Central memory CD8-positive, alpha-beta T cell (primary cell): ENCODE measurements around the gene MKKS.
A peak's percentile ranks its signal among the peaks of the same experiment; 100 is the strongest.

Experiments used
- ATAC-seq: fragments of 150-1000 bp; cut with Tn5 transposase; replicated peaks from 2 replicates; pipeline ENCODE4 v1.10.0; 2022; ENCODE audit warnings: mild to moderate bottlenecking, moderate FRiP score, moderate number of reproducible peaks; ENCODE audit not compliant: poor library complexity, severe bottlenecking; ENCODE audit errors: extremely low read depth
- DNase-seq, 2 donors: peaks; one replicate each; pipeline ENCODE4 v3.0.0; 2021; ENCODE audit warnings: low spot score in 2 of 2
- H3K27ac Mint-ChIP-seq: one replicate; pipeline ENCODE4 v1.8.0; 2022; ENCODE audit warnings: low read depth, mild to moderate bottlenecking, moderate library complexity, mixed read lengths
- H3K27me3 Mint-ChIP-seq: one replicate; pipeline ENCODE4 v1.8.0; 2022; ENCODE audit warnings: mixed read lengths
- H3K36me3 Mint-ChIP-seq: one replicate; pipeline ENCODE4 v1.8.0; 2022; ENCODE audit warnings: mild to moderate bottlenecking, moderate library complexity, mixed read lengths; ENCODE audit not compliant: insufficient read depth
- H3K4me1 Mint-ChIP-seq: one replicate; pipeline ENCODE4 v1.8.0; 2022; ENCODE audit warnings: mixed read lengths
- H3K4me3 Mint-ChIP-seq: one replicate; pipeline ENCODE4 v1.8.0; 2022; ENCODE audit warnings: mild to moderate bottlenecking, moderate library complexity, mixed read lengths
- H3K9me3 Mint-ChIP-seq: one replicate; pipeline ENCODE4 v1.8.0; 2022; ENCODE audit warnings: mixed read lengths

The MKKS gene

GRCh38 chr20:10433623-10434466 is at the start of gene MKKS:
TSS of gene MKKS (minus strand) at chr20:10434222. CDS start at chr20:10413514, 20,708 bp downstream.
- Mint-ChIP-seq H3K4me1 (peaks cover 43% of the 10 kb centered on the region), H3K27ac (peak within 1 kb of the TSS; percentile 96), H3K36me3 (peaks cover 17% of the 10 kb centered on the region), H3K9me3 (no peaks in the 10 kb centered on the region), H3K4me3 (peak within 1 kb of the TSS; percentile 86), H3K27me3 (no peaks in the 10 kb centered on the region)
- peak; percentile 73 to 76 for DNase-seq
- peak; percentile 72 for ATAC-seq

GRCh38 chr20:10483691-10484090 is 49.7 kb upstream of the MKKS start:
- Mint-ChIP-seq H3K9me3 (no peaks in the 10 kb centered on the region), H3K27me3 (no peaks in the 10 kb centered on the region), H3K36me3 (no peaks in the 10 kb centered on the region), H3K4me1 (peaks cover 2% of the 10 kb centered on the region), H3K27ac (no peak overlapping the region), H3K4me3 (no peak overlapping the region)
- DNase-seq (no peak), ATAC-seq (no peak)

GRCh38 chr20:10481676-10482075 is 47.7 kb upstream of the MKKS start:
- ATAC-seq, result no peak
- H3K27ac Mint-ChIP-seq, result no peak overlapping the region
- H3K9me3 Mint-ChIP-seq, result no peaks in the 10 kb centered on the region
- no peaks in the 10 kb centered on the region for H3K27me3 Mint-ChIP-seq
- H3K36me3 Mint-ChIP-seq, result no peaks in the 10 kb centered on the region
- no peak for DNase-seq
- H3K4me3 Mint-ChIP-seq, result no peak overlapping the region
- H3K4me1 Mint-ChIP-seq, result peaks cover 5% of the 10 kb centered on the region

GRCh38 chr20:10478930-10479329 is 44.9 kb upstream of the MKKS start:
- no peak for ATAC-seq
- Mint-ChIP-seq H3K4me1 (peaks cover 25% of the 10 kb centered on the region), H3K9me3 (no peaks in the 10 kb centered on the region), H3K4me3 (no peak overlapping the region), H3K36me3 (no peaks in the 10 kb centered on the region), H3K27ac (no peak overlapping the region), H3K27me3 (no peaks in the 10 kb centered on the region)
- DNase-seq, result no peak

GRCh38 chr20:10478205-10478604 is 44.2 kb upstream of the MKKS start:
- Mint-ChIP-seq H3K36me3 (no peaks in the 10 kb centered on the region), H3K9me3 (no peaks in the 10 kb centered on the region), H3K4me1 (peaks cover 25% of the 10 kb centered on the region), H3K27me3 (no peaks in the 10 kb centered on the region), H3K4me3 (no peak overlapping the region), H3K27ac (no peak overlapping the region)
- ATAC-seq (no peak), DNase-seq (no peak)

GRCh38 chr20:10476319-10476724 is 42.3 kb upstream of the MKKS start:
- ATAC-seq, result peak; percentile 36
- Mint-ChIP-seq H3K9me3 (no peaks in the 10 kb centered on the region), H3K27ac (no peak overlapping the region), H3K4me3 (no peak overlapping the region), H3K27me3 (no peaks in the 10 kb centered on the region), H3K36me3 (no peaks in the 10 kb centered on the region), H3K4me1 (peaks cover 25% of the 10 kb centered on the region)
- no peak for DNase-seq

- DNase-seq (no peak), ATAC-seq (no peak)
- Mint-ChIP-seq H3K27ac (no peak overlapping the region), H3K27me3 (no peaks in the 10 kb centered on the region), H3K4me1 (peaks cover 26% of the 10 kb centered on the region), H3K4me3 (no peak overlapping the region), H3K9me3 (no peaks in the 10 kb centered on the region), H3K36me3 (no peaks in the 10 kb centered on the region)
Measured at GRCh38 chr20:10475225-10475624, 41.2 kb upstream of the MKKS start.

GRCh38 chr20:10474606-10475184 is 40.7 kb upstream of the MKKS start:
- Mint-ChIP-seq H3K27ac (no peak overlapping the region), H3K4me3 (no peak overlapping the region), H3K36me3 (no peaks in the 10 kb centered on the region), H3K27me3 (no peaks in the 10 kb centered on the region), H3K9me3 (no peaks in the 10 kb centered on the region), H3K4me1 (peaks cover 31% of the 10 kb centered on the region)
- DNase-seq (no peak), ATAC-seq (no peak)

- Mint-ChIP-seq H3K27me3 (no peaks in the 10 kb centered on the region), H3K4me3 (no peak overlapping the region), H3K4me1 (peaks cover 27% of the 10 kb centered on the region), H3K27ac (peak overlapping the region; percentile 32), H3K9me3 (no peaks in the 10 kb centered on the region), H3K36me3 (no peaks in the 10 kb centered on the region)
- DNase-seq (no peak), ATAC-seq (no peak)
Measured at GRCh38 chr20:10472871-10473270, 38.8 kb upstream of the MKKS start.

- Mint-ChIP-seq H3K27ac (peak overlapping the region; percentile 16), H3K4me3 (no peak overlapping the region), H3K4me1 (peaks cover 17% of the 10 kb centered on the region), H3K27me3 (no peaks in the 10 kb centered on the region), H3K36me3 (no peaks in the 10 kb centered on the region), H3K9me3 (no peaks in the 10 kb centered on the region)
- no peak for DNase-seq
- ATAC-seq, result no peak
Measured at GRCh38 chr20:10470276-10470675, 36.3 kb upstream of the MKKS start.

GRCh38 chr20:10469599-10469998 is 35.6 kb upstream of the MKKS start:
- H3K4me1 Mint-ChIP-seq, result peaks cover 10% of the 10 kb centered on the region
- no peaks in the 10 kb centered on the region for H3K27me3 Mint-ChIP-seq
- no peak overlapping the region for H3K4me3 Mint-ChIP-seq
- ATAC-seq, result peak; percentile 43
- DNase-seq, result no peak
- no peaks in the 10 kb centered on the region for H3K9me3 Mint-ChIP-seq
- H3K27ac Mint-ChIP-seq, result no peak overlapping the region
- no peaks in the 10 kb centered on the region for H3K36me3 Mint-ChIP-seq

GRCh38 chr20:10469056-10469455 is 35.0 kb upstream of the MKKS start:
- DNase-seq (no peak), ATAC-seq (no peak)
- peaks cover 7% of the 10 kb centered on the region for H3K4me1 Mint-ChIP-seq
- peak overlapping the region; percentile 9 for H3K27ac Mint-ChIP-seq
- H3K9me3 Mint-ChIP-seq, result no peaks in the 10 kb centered on the region
- H3K36me3 Mint-ChIP-seq, result no peaks in the 10 kb centered on the region
- H3K27me3 Mint-ChIP-seq, result no peaks in the 10 kb centered on the region
- H3K4me3 Mint-ChIP-seq, result no peak overlapping the region

GRCh38 chr20:10468340-10468845 is 34.4 kb upstream of the MKKS start:
- no peaks in the 10 kb centered on the region for H3K9me3 Mint-ChIP-seq
- H3K27ac Mint-ChIP-seq, result peak overlapping the region; percentile 9
- H3K4me1 Mint-ChIP-seq, result peaks cover 7% of the 10 kb centered on the region
- DNase-seq, result no peak
- H3K36me3 Mint-ChIP-seq, result no peaks in the 10 kb centered on the region
- H3K4me3 Mint-ChIP-seq, result no peak overlapping the region
- no peak for ATAC-seq
- no peaks in the 10 kb centered on the region for H3K27me3 Mint-ChIP-seq
